Mesodermal cell (in vitro differentiated cells): ENCODE results near the gene ULK1.
"Not testable (repeated sequence)": the region's sequence is repeated elsewhere in the genome, so short reads cannot be mapped to it uniquely, and the experiment has no call there.

Source experiments
- H3K27ac ChIP-seq: 2 replicates; pipeline ENCODE4 v1.7.0; 2013; ENCODE audit warnings: mild to moderate bottlenecking, low read depth, low read length, moderate library complexity; ENCODE audit not compliant: severe bottlenecking
- H3K36me3 ChIP-seq: 2 replicates; pipeline ENCODE4 v1.7.1; 2013; ENCODE audit warnings: mild to moderate bottlenecking, low read length, moderate library complexity; ENCODE audit not compliant: control insufficient read depth, insufficient read depth
- H3K4me1 ChIP-seq: one replicate; pipeline ENCODE4 v1.7.1; 2013; ENCODE audit warnings: mild to moderate bottlenecking, low read length; ENCODE audit not compliant: insufficient read depth, control insufficient read depth, poor library complexity, severe bottlenecking
- H3K4me3 ChIP-seq: 2 replicates; pipeline ENCODE4 v1.7.0; 2013; ENCODE audit warnings: low read length, control low read depth, mild to moderate bottlenecking; ENCODE audit not compliant: insufficient read depth, poor library complexity, severe bottlenecking; ENCODE audit errors: extremely low read depth
- H3K9me3 ChIP-seq: 2 replicates; pipeline ENCODE4 v1.7.1; 2013; ENCODE audit warnings: mild to moderate bottlenecking, low read length, moderate library complexity; ENCODE audit not compliant: control insufficient read depth
- WGBS, 2 experiments: methylation state at CpG; one replicate each; pipeline ENCODE4 v1.1.5; 2013; ENCODE audit warnings: missing lambda C conversion rate in 2 of 2; ENCODE audit not compliant: insufficient coverage in 2 of 2; 5-methylcytosine and 5-hydroxymethylcytosine counted together

Gene ULK1

GRCh38 chr12:131948166-131948712, 53.8 kb downstream of the ULK1 start:
- no peaks in the 10 kb centered on the region for H3K9me3 ChIP-seq
- no peak overlapping the region for H3K4me3 ChIP-seq
- 80 to 100% methylated on average over 1 of the region's 1 CpG for WGBS, 2 experiments
- H3K27ac ChIP-seq, result no peak overlapping the region
- H3K36me3 ChIP-seq, result peaks cover 15% of the 10 kb centered on the region
- peaks cover 5% of the 10 kb centered on the region for H3K4me1 ChIP-seq

GRCh38 chr12:131948713-131949430, 54.5 kb downstream of the ULK1 start:
- Histone ChIP-seq H3K27ac (peak overlapping the region; percentile 57), H3K4me3 (peak overlapping the region; percentile 89)
- H3K4me1 ChIP-seq, H3K9me3 ChIP-seq, H3K36me3 ChIP-seq: not testable (repeated sequence)
- 91 to 93% methylated on average over 19 to 22 of the region's 23 CpGs for WGBS, 2 experiments

GRCh38 chr12:131949431-131950181, 55.2 kb downstream of the ULK1 start, which contains the start of gene EP400:
TSS of gene EP400 (plus strand) at chr12:131949942. CDS start at chr12:131960620, 10,678 bp downstream.
- Histone ChIP-seq H3K36me3 (peaks cover 4% of the 10 kb centered on the region), H3K27ac (peak within 1 kb of the TSS; percentile 62), H3K4me1 (peaks cover 5% of the 10 kb centered on the region), H3K4me3 (peak within 1 kb of the TSS; percentile 89), H3K9me3 (no peaks in the 10 kb centered on the region)
- WGBS, 2 experiments, result 3 to 5% methylated on average over 77 to 96 of the region's 97 CpGs

- WGBS, 2 experiments, result 2 to 3% methylated on average over 57 to 69 of the region's 79 CpGs
- Histone ChIP-seq H3K4me3 (peak overlapping the region; percentile 89), H3K36me3 (no peaks in the 10 kb centered on the region), H3K27ac (peak overlapping the region; percentile 62), H3K4me1 (peaks cover 5% of the 10 kb centered on the region), H3K9me3 (no peaks in the 10 kb centered on the region)
These were observed 55.9 kb downstream of the ULK1 start for GRCh38 chr12:131950182-131950913.

- H3K36me3 ChIP-seq, H3K4me1 ChIP-seq, H3K27ac ChIP-seq, H3K4me3 ChIP-seq, H3K9me3 ChIP-seq: not testable (repeated sequence)
- WGBS, 2 experiments, result 97% methylated on average over 5 to 8 of the region's 9 CpGs
These were observed 59.4 kb downstream of the ULK1 start for GRCh38 chr12:131953810-131954209.

- WGBS, 2 experiments, result 81 to 93% methylated on average over 5 to 11 of the region's 13 CpGs
These were observed 60.0 kb downstream of the ULK1 start for GRCh38 chr12:131954460-131954859.

GRCh38 chr12:131959116-131959515, 64.7 kb downstream of the ULK1 start:
- no peaks in the 10 kb centered on the region for H3K9me3 ChIP-seq
- H3K4me1 ChIP-seq, result no peaks in the 10 kb centered on the region
- H3K4me3 ChIP-seq, result no peak overlapping the region
- H3K27ac ChIP-seq, result no peak overlapping the region
- peaks cover 27% of the 10 kb centered on the region for H3K36me3 ChIP-seq
- 93 to 97% methylated on average over 3 to 4 of the region's 4 CpGs for WGBS, 2 experiments

More at GRCh38 chr12:131954460-131954859, 60.0 kb downstream of the ULK1 start:
- H3K4me3 ChIP-seq, H3K36me3 ChIP-seq, H3K27ac ChIP-seq, H3K9me3 ChIP-seq, H3K4me1 ChIP-seq: not testable (repeated sequence)

GRCh38 chr12:131959641-131960589, 65.5 kb downstream of the ULK1 start:
- Histone ChIP-seq H3K27ac (no peak overlapping the region), H3K4me1 (no peaks in the 10 kb centered on the region), H3K4me3 (no peak overlapping the region), H3K9me3 (no peaks in the 10 kb centered on the region), H3K36me3 (peaks cover 31% of the 10 kb centered on the region)
- 90 to 94% methylated on average over 12 to 13 of the region's 16 CpGs for WGBS, 2 experiments

- WGBS, 2 experiments, result 77 to 98% methylated on average over 4 to 5 of the region's 30 CpGs
- peaks cover 31% of the 10 kb centered on the region for H3K36me3 ChIP-seq
- H3K27ac ChIP-seq, H3K4me1 ChIP-seq, H3K4me3 ChIP-seq, H3K9me3 ChIP-seq: not testable (repeated sequence)
These were observed 66.3 kb downstream of the ULK1 start for GRCh38 chr12:131960590-131961325.
